Fibroblast of lung (primary cell): ENCODE data around the gene CLSTN1.

ENCODE experiments used
- CTCF ChIP-seq, 2 donors: IDR thresholded peaks in 1 of 2; conservative IDR thresholded peaks in 1 of 2; 1 replicate in 1 of 2; 2 replicates in 1 of 2; pipeline ENCODE4 v1.5.1; 2011 to 2012; ENCODE audit warnings: low read length in 2 of 2, control low read depth in 1 of 2, inconsistent platforms in 1 of 2, low read depth in 1 of 2, mild to moderate bottlenecking in 1 of 2
- EZH2 ChIP-seq: IDR thresholded peaks from 2 replicates; pipeline ENCODE4 v1.5.1; 2012; ENCODE audit warnings: low read length, control low read depth, mild to moderate bottlenecking; ENCODE audit errors: missing control alignments

- TF ChIP-seq CTCF (conservative IDR thresholded peaks at IDR 0.05 in 1 of 2, IDR thresholded peaks at IDR 0.05 in 1 of 2; ENCODE audit: low read depth in 1 of 2, low read length in 2 of 2) = no peak
- no peak for TF ChIP-seq EZH2
These were observed 48.8 kb downstream of the CLSTN1 start for GRCh38 chr1:9774712-9775679.
